ENCODE measurements around the gene ITPR2.
A peak's percentile ranks its signal among the peaks of the same experiment; 100 is the strongest.
"Not testable (repeated sequence)": the region's sequence is repeated elsewhere in the genome, so short reads cannot be mapped to it uniquely, and the experiment has no call there.

The ITPR2 gene

DNA sequence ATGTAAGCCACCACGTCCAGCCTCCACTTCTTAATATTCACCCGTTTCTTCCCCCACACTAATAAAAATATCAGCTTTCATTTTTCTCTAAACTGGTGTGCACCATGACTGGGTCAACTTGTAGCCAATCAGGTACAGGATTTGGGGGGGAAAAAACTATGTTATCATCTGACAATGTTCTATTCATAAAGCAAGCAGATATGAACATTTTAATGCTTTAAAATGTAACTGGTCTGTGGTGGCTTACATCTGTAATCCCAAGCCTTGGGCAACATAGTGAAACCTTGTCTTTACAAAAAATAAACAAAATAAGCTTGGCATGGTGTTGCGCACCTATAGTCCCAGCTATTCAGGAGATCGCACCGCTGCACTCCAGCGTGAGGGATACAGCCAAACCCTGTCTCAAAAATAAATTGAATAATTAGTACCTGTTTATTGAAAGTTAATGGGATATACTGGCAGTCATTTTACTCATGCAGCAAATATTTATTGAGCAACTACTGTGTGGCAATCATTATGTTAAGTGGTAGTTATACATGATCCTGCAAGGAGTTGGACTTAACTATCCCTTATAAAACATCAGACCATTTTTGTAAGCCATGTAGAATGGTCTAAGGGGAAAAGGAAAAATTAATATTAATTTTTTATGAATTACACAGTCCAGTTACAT, 15.3 kb upstream of the ITPR2 start:
- no peak for DNase-seq

DNA sequence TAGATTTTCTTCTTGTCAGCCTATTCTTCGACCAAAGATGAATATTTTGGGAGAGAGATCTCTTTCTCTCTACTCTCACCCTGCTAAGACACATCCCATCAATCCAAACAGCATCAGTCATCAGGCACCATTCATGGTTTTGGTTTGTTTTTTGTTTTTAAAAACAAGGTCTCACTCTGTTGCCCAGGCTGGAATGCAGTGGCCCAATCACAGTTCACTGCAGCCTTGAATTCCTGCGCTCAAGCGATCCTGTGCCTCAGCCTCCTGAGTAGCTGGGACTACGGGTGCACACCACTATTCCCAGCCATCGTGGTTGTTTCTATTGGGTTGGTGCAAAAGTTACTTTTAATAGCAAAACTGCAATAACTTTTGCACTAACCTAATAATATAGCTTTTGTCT, 14.4 kb upstream of the ITPR2 start:
- DNase-seq = no peak

DNA sequence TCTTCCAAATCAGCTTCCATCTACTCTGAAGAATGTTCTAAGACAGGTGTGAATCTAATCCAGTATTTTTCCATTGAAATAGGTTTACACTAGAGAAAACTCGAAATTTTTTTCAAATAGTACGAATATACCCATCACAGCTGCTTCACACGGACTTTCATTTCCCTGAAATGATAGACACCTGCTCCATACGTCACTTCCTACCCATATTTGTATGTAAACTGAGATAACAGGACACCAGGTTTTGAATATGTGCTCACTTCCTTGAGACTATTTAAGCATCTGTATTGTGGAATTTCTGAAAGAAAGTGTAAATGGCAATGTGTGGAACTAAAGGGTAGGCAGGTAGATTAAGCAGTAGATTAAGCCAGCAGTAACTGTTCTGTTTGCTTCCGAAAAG, 13.4 kb upstream of the ITPR2 start:
- DNase-seq = no peak

DNA sequence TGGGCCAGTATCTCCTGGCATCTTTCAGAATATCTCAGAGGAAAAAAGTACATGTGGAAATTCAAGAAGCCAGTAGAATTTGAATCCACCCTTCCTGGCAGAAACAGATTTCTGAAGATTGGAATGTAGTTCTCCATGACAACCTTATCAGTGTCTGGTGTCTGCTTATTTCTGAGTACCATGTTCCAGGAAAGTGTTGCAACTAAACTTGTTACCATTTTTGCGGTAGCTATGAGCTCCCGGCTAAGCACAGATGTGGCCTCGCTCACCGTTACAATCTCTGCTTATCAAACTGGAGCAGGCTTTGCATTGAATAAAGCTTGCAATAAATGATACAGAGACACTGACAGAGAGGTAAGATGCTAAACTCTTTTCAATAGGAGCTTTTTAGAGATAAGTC, 13.0 kb upstream of the ITPR2 start:
- DNase-seq = no peak

DNA sequence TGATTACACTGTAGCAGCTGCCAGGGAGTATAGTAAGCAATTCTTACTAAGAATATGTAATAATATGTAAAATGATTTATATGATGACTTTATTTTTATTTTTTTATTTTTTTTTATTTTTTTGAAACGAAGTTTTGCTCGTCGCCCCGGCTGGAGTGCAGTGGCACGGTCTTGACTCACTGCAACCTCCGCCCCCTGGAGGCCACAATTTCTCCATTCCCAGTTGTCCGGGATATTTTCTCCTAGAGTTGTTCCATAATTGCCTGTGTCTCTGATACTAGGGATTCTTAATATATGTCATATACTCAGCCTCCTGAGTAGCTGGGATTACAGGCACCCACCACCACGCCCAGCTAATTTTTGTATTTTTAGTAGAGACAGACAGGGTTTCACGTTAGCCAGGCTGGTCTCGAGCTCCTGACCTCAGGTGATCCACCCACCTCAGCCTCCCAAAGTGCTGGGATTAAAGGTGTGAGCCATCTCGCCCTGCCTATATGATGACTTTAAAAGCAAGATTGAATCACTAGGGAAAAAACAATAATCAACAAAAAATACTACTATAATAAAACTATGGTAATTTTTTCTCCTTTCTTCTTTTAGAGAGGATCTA, 12.2 kb upstream of the ITPR2 start:
- no peak for DNase-seq

DNA sequence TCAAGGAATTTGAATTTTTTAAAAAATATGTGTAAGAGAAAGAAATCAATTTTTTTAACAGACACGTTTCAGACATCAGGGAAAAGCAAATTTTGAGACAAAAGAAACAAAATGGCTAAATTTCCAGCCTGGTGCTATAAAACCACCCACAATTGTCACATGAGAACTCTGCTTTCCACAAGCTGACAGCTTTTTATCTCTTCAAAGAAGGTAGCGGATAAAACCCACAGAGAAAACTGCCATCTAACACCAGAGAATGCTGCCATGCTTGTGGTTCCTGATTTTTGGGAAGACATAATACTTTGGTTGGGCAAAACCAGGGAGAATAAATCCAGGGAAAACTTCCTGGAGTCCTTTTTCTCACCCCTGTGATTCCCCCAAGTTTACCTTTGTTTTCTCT, 10.3 kb upstream of the ITPR2 start:
- no peak for DNase-seq

GRCh38 chr12:26841085-26841484, 8.1 kb upstream of the ITPR2 start:
- DNase-seq = no peak

DNA sequence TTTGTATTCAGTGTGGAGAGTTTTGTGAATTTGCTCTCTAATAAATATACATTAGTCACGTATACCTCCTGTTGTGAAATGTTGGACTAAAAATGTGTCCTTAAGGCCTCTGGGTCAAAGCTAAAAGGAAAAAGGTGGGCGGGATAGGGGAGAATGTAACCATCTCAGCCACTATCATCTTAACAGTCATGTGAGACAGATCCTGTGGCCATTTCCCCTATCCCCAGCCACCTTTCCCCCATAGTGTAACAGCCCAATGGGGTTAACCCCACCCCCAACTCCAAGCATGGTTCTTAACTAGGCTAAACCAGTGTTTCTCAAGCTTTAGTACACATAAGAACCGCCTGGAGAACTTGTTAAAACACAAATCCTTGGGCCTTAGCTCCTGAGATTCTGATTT, 6.5 kb upstream of the ITPR2 start:
- DNase-seq = no peak

DNA sequence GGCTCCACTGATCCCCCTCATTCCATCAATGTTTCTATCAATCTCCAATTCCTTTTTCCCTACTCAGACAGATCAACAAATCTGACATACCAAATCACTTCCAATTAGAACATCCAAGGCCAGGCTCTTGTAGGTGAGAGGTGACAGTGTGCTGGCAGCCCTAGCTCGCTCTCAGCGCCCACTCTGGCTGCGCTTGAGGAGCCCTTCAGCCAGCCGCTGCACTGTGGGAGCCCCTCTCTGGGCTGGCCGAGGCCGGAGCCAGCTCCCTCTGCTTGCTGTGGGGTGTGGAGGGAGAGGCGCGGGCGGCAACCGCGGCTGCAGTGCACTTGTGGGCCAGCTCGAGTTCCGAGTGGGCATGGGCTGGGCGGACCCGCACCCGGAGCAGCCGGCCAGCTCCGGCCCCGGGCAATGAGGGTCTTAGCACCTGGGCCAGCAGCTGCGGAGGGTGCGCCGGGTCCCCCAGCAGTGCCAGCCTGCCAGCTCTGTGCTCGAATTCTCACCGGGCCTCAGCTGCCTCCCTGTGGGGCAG, 6.0 kb upstream of the ITPR2 start:
- no peak for DNase-seq

GRCh38 chr12:26836201-26836600, 3.2 kb upstream of the ITPR2 start:
- no peak for DNase-seq

GRCh38 chr12:26834503-26835060, 1.6 kb upstream of the ITPR2 start:
- DNase-seq = not testable (repeated sequence)

DNA sequence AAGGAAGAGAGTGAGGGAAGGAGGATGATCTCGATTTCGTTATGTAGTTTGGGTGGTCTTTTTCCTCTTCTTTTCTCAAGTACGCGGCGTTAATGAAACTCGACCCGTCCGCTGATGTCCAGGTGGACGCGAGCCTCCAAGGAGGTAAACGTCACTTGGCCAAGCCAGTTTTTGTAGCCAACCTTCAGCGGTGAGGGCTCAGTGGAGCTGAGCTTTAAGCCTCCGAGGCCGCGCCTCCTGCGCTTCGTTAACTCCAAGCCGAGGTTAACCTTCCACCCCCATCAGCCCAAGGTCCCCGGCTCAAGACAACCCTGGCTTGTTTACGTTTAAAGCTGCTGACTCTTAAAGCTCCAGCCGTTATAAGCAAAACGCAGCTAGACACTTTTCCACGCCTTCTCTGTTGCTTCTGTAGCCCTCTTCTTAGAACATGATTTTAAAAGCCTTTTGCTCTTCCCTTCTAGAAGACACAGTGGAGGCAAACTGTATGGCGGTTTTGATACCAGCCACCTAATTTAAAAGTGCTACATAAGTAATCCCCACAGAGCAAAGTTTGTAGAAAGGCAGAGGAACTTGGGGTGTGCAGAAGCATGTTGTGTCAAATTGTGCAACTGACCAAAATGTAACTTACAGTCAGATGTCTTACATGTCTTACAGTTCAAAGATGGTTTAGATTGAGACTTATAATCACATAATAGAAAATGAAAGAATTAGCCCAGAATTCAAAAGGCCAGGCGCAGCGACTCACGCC, 923 bp upstream of the ITPR2 start:
- no peak for DNase-seq

- DNase-seq = peak; percentile 40
Observed at GRCh38 chr12:26831951-26832821, 808 bp downstream of the ITPR2 start.

- DNase-seq = no peak
Observed at GRCh38 chr12:26830783-26831551, 2.0 kb downstream of the ITPR2 start.

GRCh38 chr12:26830363-26830762, 2.6 kb downstream of the ITPR2 start:
- no peak for DNase-seq

DNA sequence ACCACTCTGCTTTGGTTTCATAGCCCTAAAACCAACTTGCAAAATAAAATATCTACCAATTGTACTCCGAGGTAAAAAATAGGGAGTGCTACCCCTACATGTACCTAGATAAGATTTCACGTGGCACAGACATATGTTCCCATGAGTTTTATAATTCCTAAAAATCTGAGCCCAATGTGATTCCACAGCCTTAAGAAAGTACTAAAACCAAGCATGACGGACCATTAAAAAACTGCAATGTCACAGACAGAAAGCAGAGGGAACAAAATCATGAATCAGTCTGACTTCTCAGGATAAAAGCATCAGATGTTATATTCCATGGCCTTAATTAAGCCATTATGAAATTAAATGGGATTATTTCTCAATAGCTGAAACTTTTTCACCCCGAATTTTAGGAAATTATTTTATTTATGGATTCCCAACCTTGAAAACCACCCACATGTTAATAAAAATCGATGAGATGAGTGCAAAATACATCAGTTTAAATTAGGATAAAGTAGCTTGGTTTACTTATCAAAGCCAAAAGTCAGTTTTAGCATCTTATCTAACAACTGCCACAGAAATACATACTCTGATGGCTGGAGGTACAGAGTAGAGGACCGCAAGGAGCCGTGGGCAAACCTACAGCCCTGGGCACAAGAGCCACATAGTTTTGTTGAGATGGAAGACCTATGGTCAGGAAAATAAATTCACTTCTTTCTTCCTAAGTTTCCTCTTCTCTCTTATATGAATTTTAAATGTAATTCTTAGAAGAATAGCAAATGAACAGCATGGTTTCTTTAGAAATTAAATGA, 4.5 kb downstream of the ITPR2 start:
- no peak for DNase-seq

DNA sequence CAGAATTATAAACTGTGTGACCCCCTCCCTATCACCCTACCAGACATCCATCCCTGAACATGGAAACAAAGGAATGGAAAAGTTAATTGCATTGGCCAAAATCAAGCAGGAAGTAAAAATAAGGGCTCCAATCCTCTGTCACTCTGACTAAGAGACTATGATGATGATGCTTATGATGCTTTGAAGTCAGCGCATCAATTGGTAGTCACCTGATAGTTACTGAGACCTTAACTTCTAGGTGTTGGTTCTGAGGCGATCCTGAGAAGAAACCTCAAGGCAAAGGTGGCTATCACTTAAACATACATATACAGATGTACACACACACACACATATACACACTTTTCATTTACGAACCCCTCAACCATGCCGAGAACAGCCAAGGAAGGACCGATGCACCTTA, 6.6 kb downstream of the ITPR2 start:
- no peak for DNase-seq

- no peak for DNase-seq
Observed at GRCh38 chr12:26825459-26826016, 7.5 kb downstream of the ITPR2 start.

GRCh38 chr12:26823390-26823789, 9.6 kb downstream of the ITPR2 start:
- no peak for DNase-seq

- no peak for DNase-seq
Observed at GRCh38 chr12:26822026-26822425, 11.0 kb downstream of the ITPR2 start.

Measured in activated gamma-delta T cell (primary cell).